Prostate gland (tissue), 2 donors: Measurements from ENCODE around the gene LRP8.

ENCODE experiments used
- CTCF ChIP-seq, 4 experiments: fragments of 200-600 bp in 2 of 4; fragments of 450-650 bp in 2 of 4; sonication (generic) in 2 of 4; IDR thresholded peaks; 1 replicate in 3 of 4; 2 replicates in 1 of 4; pipeline ENCODE4 v1.5.1; 2016 to 2019; ENCODE audit warnings: antibody characterized with exemption in 4 of 4, mild to moderate bottlenecking in 2 of 4, moderate library complexity in 2 of 4
- POLR2A ChIP-seq: fragments of 450-650 bp; IDR thresholded peaks from one replicate; pipeline ENCODE4 v1.6.1; 2016; ENCODE audit warnings: antibody characterized with exemption, mild to moderate bottlenecking

- TF ChIP-seq POLR2A, result no peak
- no peak for TF ChIP-seq CTCF (IDR thresholded peaks at IDR 0.05)
Observed at GRCh38 chr1:53262000-53262399, 65.9 kb downstream of the LRP8 start.
